OCI-LY7 (cell line): ENCODE measurements around the gene CELF2. TPM values are rescaled to one million over a fixed set of nuclear protein-coding genes. Genes with fewer than 3 reads are reported as not detected.

Experiments used
- BruUV-seq: library from RNA; stranded (reverse); fragments of 400-500 nt; replicated peaks from 2 replicates; lab custom pipeline; 2021; lab: Mats Ljungman, UMichigan
- CTCF ChIA-PET: fragments of 300-600 bp; sonication (Branson Sonifier 250); formaldehyde crosslinking; loops from one replicate; lab custom pipeline; 2022; ENCODE audit warnings: antibody characterized with exemption; ENCODE audit not compliant: unreplicated experiment; lab: Charles Lee
- POLR2A ChIA-PET: fragments of 300-600 bp; sonication (Branson Sonifier 250); formaldehyde crosslinking; loops from one replicate; lab custom pipeline; 2022; ENCODE audit warnings: antibody characterized with exemption; lab: Charles Lee
- DNase-seq: peaks from one replicate; pipeline ENCODE4 v3.0.0-alpha.2; 2015; ENCODE audit warnings: low spot score
- H2AFZ ChIP-seq: fragments of 200-600 bp; sonication (generic), shearing (Covaris generic); 2 replicates; pipeline ENCODE4 v1.6.1; 2014; ENCODE audit warnings: mild to moderate bottlenecking, antibody characterized with exemption, low read length, moderate library complexity
- H3K27ac ChIP-seq: fragments of 200-600 bp; sonication (generic); 2 replicates; pipeline ENCODE4 v1.5.1; 2014; ENCODE audit warnings: mixed run types, low read depth, mild to moderate bottlenecking, moderate library complexity, low read length, inconsistent platforms; ENCODE audit not compliant: poor library complexity, severe bottlenecking
- H3K36me3 ChIP-seq: fragments of 200-600 bp; sonication (generic); 2 replicates; pipeline ENCODE4 v1.6.1; 2014; ENCODE audit warnings: mild to moderate bottlenecking, antibody characterized with exemption, low read length, moderate library complexity, mixed read lengths; ENCODE audit not compliant: insufficient read depth
- H3K4me1 ChIP-seq: fragments of 200-600 bp; sonication (generic); 2 replicates; pipeline ENCODE4 v1.5.1; 2014; ENCODE audit warnings: mild to moderate bottlenecking, low read length; ENCODE audit not compliant: insufficient read depth, poor library complexity, severe bottlenecking
- H3K4me2 ChIP-seq: fragments of 200-600 bp; sonication (generic); 2 replicates; pipeline ENCODE4 v1.6.1; 2014; ENCODE audit warnings: mild to moderate bottlenecking, low read length
- H3K4me3 ChIP-seq: fragments of 200-600 bp; sonication (generic); 2 replicates; pipeline ENCODE4 v1.5.1; 2014; ENCODE audit warnings: mild to moderate bottlenecking, low read depth, low read length; ENCODE audit not compliant: poor library complexity, severe bottlenecking
- H3K79me2 ChIP-seq: fragments of 200-600 bp; sonication (generic); 2 replicates; pipeline ENCODE4 v1.6.1; 2016; ENCODE audit warnings: low read depth, mild to moderate bottlenecking, low read length, moderate library complexity, mixed read lengths; ENCODE audit not compliant: insufficient read depth
- H3K9me2 ChIP-seq: fragments of 200-600 bp; sonication (generic); 2 replicates; pipeline ENCODE4 v1.6.1; 2016; ENCODE audit warnings: mild to moderate bottlenecking, low read length, mixed read lengths; ENCODE audit not compliant: insufficient read depth
- H3K9me3 ChIP-seq: fragments of 200-600 bp; sonication (generic); 2 replicates; pipeline ENCODE4 v1.6.1; 2014; ENCODE audit warnings: mild to moderate bottlenecking, mixed run types, low read length, mixed read lengths
- H4K20me1 ChIP-seq: fragments of 200-600 bp; sonication (generic); 2 replicates; pipeline ENCODE4 v1.6.1; 2014; ENCODE audit warnings: mild to moderate bottlenecking, antibody characterized with exemption, low read length, moderate library complexity, mixed read lengths; ENCODE audit not compliant: insufficient read depth
- EZH2phosphoT487 ChIP-seq: fragments of 200-600 bp; sonication (generic); IDR thresholded peaks from 2 replicates; pipeline ENCODE4 v1.6.1; 2018; ENCODE audit warnings: low read depth, borderline replicate concordance, mild to moderate bottlenecking, mixed run types, antibody characterized with exemption, low read length, moderate library complexity, mixed read lengths
- intact Hi-C: fragments of 100-400 bp; cut with micrococcal nuclease; formaldehyde crosslinking; loops from one replicate; pipeline ENCODE4 v1.10.0; 2022; ENCODE audit not compliant: unreplicated experiment
- total RNA-seq, 2 experiments: library from RNA; depleted of rRNA in 1 of 2; stranded (reverse); fragments of >200 nt in 1 of 2; shearing (Covaris generic) in 1 of 2; gene quantifications; 2 replicates each; pipeline ENCODE4 v1.2.3, GENCODE V29; 2014 to 2022
- TF ChIP-seq, protein P1 (sequence below): fragments of 200-600 bp; sonication (generic); conservative IDR thresholded peaks from 2 replicates; pipeline ENCODE4 v1.5.1; 2014; ENCODE audit warnings: mild to moderate bottlenecking, antibody characterized with exemption, low read length, moderate library complexity, mixed read lengths

Gene CELF2
- total RNA-seq, 2 experiments from 2014 or later, result 5.4 to 19.1 TPM

DNA sequence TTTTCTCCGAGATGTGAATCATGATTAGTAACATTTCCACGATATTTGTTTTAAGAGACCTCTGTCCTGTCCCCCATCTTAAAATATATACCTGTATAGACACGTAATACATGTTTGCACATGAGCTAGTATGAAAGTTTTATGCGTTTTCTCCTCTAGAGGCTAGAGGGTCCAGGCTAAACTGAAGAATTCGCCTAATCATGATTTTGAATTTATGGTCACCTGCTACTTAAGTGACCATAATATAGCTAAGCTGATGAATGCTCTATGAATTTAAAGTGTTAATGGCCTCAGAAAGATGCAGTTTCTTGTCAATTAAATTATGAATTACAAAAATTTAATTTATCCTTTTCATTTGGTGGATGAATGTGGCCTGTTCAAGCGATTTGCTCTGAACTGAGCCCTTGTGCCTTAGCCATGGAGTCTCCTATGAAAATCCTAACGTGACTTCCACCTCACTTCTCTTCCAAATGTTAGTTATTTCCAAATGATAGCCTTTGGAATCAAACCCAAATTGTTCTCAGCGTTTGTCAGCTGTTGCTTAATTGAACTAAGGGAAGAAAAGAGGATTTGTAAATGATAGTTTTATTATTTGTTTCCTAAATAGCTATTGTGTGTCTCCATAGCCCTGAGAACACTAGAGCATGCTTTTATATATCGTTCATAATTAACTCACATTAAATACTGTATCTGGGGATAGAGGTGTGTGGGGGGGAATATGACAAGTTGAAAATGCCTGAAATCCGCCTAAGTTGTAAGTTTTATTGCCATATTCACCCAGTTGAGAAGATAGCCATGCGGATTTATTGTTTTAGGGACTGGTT, 2.3 kb downstream of the CELF2 start:
- Histone ChIP-seq H3K4me3 (no peak overlapping the region), H3K27ac (no peak overlapping the region), H3K9me2 (no peaks in the 10 kb centered on the region), H3K9me3 (no peaks in the 10 kb centered on the region), H3K36me3 (no peaks in the 10 kb centered on the region), H4K20me1 (no peaks in the 10 kb centered on the region), H3K4me1 (no peaks in the 10 kb centered on the region), H3K4me2 (no peak overlapping the region), H2AFZ (no peak overlapping the region), H3K79me2 (no peaks in the 10 kb centered on the region)
- TF ChIP-seq EZH2phosphoT487, result no peak
- TF ChIP-seq, protein P1, sequence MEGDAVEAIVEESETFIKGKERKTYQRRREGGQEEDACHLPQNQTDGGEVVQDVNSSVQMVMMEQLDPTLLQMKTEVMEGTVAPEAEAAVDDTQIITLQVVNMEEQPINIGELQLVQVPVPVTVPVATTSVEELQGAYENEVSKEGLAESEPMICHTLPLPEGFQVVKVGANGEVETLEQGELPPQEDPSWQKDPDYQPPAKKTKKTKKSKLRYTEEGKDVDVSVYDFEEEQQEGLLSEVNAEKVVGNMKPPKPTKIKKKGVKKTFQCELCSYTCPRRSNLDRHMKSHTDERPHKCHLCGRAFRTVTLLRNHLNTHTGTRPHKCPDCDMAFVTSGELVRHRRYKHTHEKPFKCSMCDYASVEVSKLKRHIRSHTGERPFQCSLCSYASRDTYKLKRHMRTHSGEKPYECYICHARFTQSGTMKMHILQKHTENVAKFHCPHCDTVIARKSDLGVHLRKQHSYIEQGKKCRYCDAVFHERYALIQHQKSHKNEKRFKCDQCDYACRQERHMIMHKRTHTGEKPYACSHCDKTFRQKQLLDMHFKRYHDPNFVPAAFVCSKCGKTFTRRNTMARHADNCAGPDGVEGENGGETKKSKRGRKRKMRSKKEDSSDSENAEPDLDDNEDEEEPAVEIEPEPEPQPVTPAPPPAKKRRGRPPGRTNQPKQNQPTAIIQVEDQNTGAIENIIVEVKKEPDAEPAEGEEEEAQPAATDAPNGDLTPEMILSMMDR, result no peak
- no peak for DNase-seq
- BruUV-seq, result no TSS peak
- CTCF ChIA-PET, result no interaction called here
- POLR2A ChIA-PET, result interaction anchor here (0.6 to 1.1 kb wide), 3 partner anchors 9 to 38 kb away, joined by 3 to 6 read pairs (median 4); no protein-coding TSS in a partner anchor
- intact Hi-C loops, result no loop called here

DNA sequence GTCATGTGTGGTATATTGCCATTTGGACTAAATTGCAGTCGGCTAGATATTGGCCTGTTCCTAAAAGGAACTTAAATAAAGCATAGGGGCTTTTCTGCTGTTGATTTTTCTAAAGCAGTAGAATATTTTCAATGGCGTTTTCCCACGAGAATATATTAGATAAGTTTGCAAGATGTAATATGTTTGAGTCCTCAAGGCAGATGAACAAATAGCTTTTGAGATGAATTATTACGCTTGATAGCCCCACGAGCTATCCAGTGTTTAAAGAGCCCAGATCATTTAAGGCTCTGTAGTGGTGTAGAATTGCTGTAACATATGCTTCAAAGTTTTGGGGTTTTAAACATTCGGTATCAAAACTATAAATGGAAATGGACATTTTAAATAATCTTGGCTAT, 2.9 kb downstream of the CELF2 start:
- POLR2A ChIA-PET, result interaction anchor here (0.6 to 1.1 kb wide), 3 partner anchors 12 to 38 kb away, joined by 4 to 6 read pairs (median 4); no protein-coding TSS in a partner anchor
- no peak overlapping the region for H3K27ac ChIP-seq
- no peaks in the 10 kb centered on the region for H3K9me3 ChIP-seq
- no peak overlapping the region for H3K4me2 ChIP-seq
- no TSS peak for BruUV-seq
- CTCF ChIA-PET, result no interaction called here
- no peaks in the 10 kb centered on the region for H3K9me2 ChIP-seq
- H3K79me2 ChIP-seq, result no peaks in the 10 kb centered on the region
- H3K36me3 ChIP-seq, result no peaks in the 10 kb centered on the region
- no peaks in the 10 kb centered on the region for H4K20me1 ChIP-seq
- H3K4me1 ChIP-seq, result no peaks in the 10 kb centered on the region
- H3K4me3 ChIP-seq, result no peak overlapping the region
- DNase-seq, result no peak
- intact Hi-C loops, result no loop called here
- H2AFZ ChIP-seq, result no peak overlapping the region
- TF ChIP-seq, protein P1, result no peak
- TF ChIP-seq EZH2phosphoT487, result no peak

DNA sequence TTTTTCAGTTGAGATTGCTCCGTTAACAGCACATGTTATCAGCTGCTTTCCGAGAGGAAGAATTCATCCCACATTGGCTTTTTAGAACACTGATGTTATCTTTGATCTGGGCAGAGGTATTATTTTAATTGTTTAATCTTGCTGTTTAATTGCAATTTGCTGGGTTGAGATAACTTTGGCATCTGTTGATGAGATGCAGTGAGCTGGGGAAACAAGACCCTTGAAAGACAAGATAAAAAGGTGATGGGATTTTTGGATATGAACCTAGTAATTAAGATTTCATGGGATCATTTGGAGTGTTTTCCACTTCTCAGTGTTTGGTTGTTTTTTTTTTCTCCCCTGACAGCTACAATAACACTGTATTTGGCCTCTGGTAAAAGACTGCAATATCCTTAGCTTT, 4.5 kb downstream of the CELF2 start:
- no TSS peak for BruUV-seq
- Histone ChIP-seq H3K4me3 (no peak overlapping the region), H3K4me2 (no peak overlapping the region), H2AFZ (no peak overlapping the region), H3K4me1 (no peaks in the 10 kb centered on the region), H3K9me2 (no peaks in the 10 kb centered on the region), H4K20me1 (no peaks in the 10 kb centered on the region), H3K27ac (no peak overlapping the region), H3K36me3 (no peaks in the 10 kb centered on the region), H3K79me2 (no peaks in the 10 kb centered on the region), H3K9me3 (no peaks in the 10 kb centered on the region)
- intact Hi-C loops, result no loop called here
- CTCF ChIA-PET, result no interaction called here
- POLR2A ChIA-PET, result interaction anchor here (0.5 to 1.2 kb wide), 3 partner anchors 25 to 616 kb away, joined by 3 read pairs; no protein-coding TSS in a partner anchor
- TF ChIP-seq EZH2phosphoT487, result no peak
- TF ChIP-seq, protein P1, result no peak
- no peak for DNase-seq
